ENCODE results near the gene PLOD2.

The PLOD2 gene

GRCh38 chr3:146166826-146167225, 5.8 kb upstream of the PLOD2 start:
- Histone ChIP-seq H3K79me2 (ENCODE audit: control insufficient read depth, insufficient read depth, low read length, unreplicated experiment) (peaks cover 16% of the 10 kb centered on the region), H3K36me3 (ENCODE audit: insufficient read depth, low read length) (no peaks in the 10 kb centered on the region), H3K27me3 (ENCODE audit: insufficient read depth, low read length) (no peaks in the 10 kb centered on the region), H3K4me3 (ENCODE audit: low read depth, low read length) (peak overlapping the region; percentile 14), H3K27ac (ENCODE audit: low read depth, low read length) (peak overlapping the region; percentile 97), H2AFZ (ENCODE audit: low read length, unreplicated experiment) (peak overlapping the region; percentile 89), H3K4me1 (ENCODE audit: control insufficient read depth, insufficient read depth, low read length, unreplicated experiment) (peaks cover 59% of the 10 kb centered on the region)

- H3K27ac ChIP-seq (ENCODE audit: low read depth, low read length) = peak overlapping the region; percentile 97
- no peak overlapping the region for H2AFZ ChIP-seq (ENCODE audit: low read length, unreplicated experiment)
- H3K79me2 ChIP-seq (ENCODE audit: control insufficient read depth, insufficient read depth, low read length, unreplicated experiment) = peaks cover 20% of the 10 kb centered on the region
- H3K27me3 ChIP-seq (ENCODE audit: insufficient read depth, low read length) = no peaks in the 10 kb centered on the region
- peaks cover 59% of the 10 kb centered on the region for H3K4me1 ChIP-seq (ENCODE audit: control insufficient read depth, insufficient read depth, low read length, unreplicated experiment)
- H3K4me3 ChIP-seq (ENCODE audit: low read depth, low read length) = peak overlapping the region; percentile 53
- H3K36me3 ChIP-seq (ENCODE audit: insufficient read depth, low read length) = no peaks in the 10 kb centered on the region
Observed at GRCh38 chr3:146166415-146166821, 5.4 kb upstream of the PLOD2 start.

GRCh38 chr3:146165877-146166276, 4.9 kb upstream of the PLOD2 start:
- Histone ChIP-seq H3K4me1 (ENCODE audit: control insufficient read depth, insufficient read depth, low read length, unreplicated experiment) (peaks cover 59% of the 10 kb centered on the region), H3K27ac (ENCODE audit: low read depth, low read length) (peak overlapping the region; percentile 97), H3K27me3 (ENCODE audit: insufficient read depth, low read length) (no peaks in the 10 kb centered on the region), H2AFZ (ENCODE audit: low read length, unreplicated experiment) (no peak overlapping the region), H3K4me3 (ENCODE audit: low read depth, low read length) (peak overlapping the region; percentile 53), H3K36me3 (ENCODE audit: insufficient read depth, low read length) (no peaks in the 10 kb centered on the region), H3K79me2 (ENCODE audit: control insufficient read depth, insufficient read depth, low read length, unreplicated experiment) (peaks cover 26% of the 10 kb centered on the region)

GRCh38 chr3:146164971-146165769, 4.2 kb upstream of the PLOD2 start:
- Histone ChIP-seq H3K79me2 (ENCODE audit: control insufficient read depth, insufficient read depth, low read length, unreplicated experiment) (peaks cover 33% of the 10 kb centered on the region), H3K4me1 (ENCODE audit: control insufficient read depth, insufficient read depth, low read length, unreplicated experiment) (peaks cover 59% of the 10 kb centered on the region), H3K27me3 (ENCODE audit: insufficient read depth, low read length) (no peaks in the 10 kb centered on the region), H3K27ac (ENCODE audit: low read depth, low read length) (peak overlapping the region; percentile 97), H3K36me3 (ENCODE audit: insufficient read depth, low read length) (no peaks in the 10 kb centered on the region), H3K4me3 (ENCODE audit: low read depth, low read length) (peak overlapping the region; percentile 53), H2AFZ (ENCODE audit: low read length, unreplicated experiment) (peak overlapping the region; percentile 16)

GRCh38 chr3:146164506-146164905, 3.5 kb upstream of the PLOD2 start:
- Histone ChIP-seq H3K27me3 (ENCODE audit: insufficient read depth, low read length) (no peaks in the 10 kb centered on the region), H3K36me3 (ENCODE audit: insufficient read depth, low read length) (peaks cover 5% of the 10 kb centered on the region; the same call in 1 of the 2 replicates), H3K27ac (ENCODE audit: low read depth, low read length) (peak overlapping the region; percentile 97), H2AFZ (ENCODE audit: low read length, unreplicated experiment) (no peak overlapping the region), H3K4me1 (ENCODE audit: control insufficient read depth, insufficient read depth, low read length, unreplicated experiment) (peaks cover 59% of the 10 kb centered on the region), H3K4me3 (ENCODE audit: low read depth, low read length) (peak overlapping the region; percentile 53), H3K79me2 (ENCODE audit: control insufficient read depth, insufficient read depth, low read length, unreplicated experiment) (peaks cover 39% of the 10 kb centered on the region)

- no peak overlapping the region for H2AFZ ChIP-seq (ENCODE audit: low read length, unreplicated experiment)
- H3K27me3 ChIP-seq (ENCODE audit: insufficient read depth, low read length) = no peaks in the 10 kb centered on the region
- peak overlapping the region; percentile 53 for H3K4me3 ChIP-seq (ENCODE audit: low read depth, low read length)
- peak overlapping the region; percentile 97 for H3K27ac ChIP-seq (ENCODE audit: low read depth, low read length)
- peaks cover 5% of the 10 kb centered on the region; the same call in 1 of the 2 replicates for H3K36me3 ChIP-seq (ENCODE audit: insufficient read depth, low read length)
- peaks cover 59% of the 10 kb centered on the region for H3K4me1 ChIP-seq (ENCODE audit: control insufficient read depth, insufficient read depth, low read length, unreplicated experiment)
- peaks cover 44% of the 10 kb centered on the region for H3K79me2 ChIP-seq (ENCODE audit: control insufficient read depth, insufficient read depth, low read length, unreplicated experiment)
Observed at GRCh38 chr3:146164071-146164470, 3.1 kb upstream of the PLOD2 start.

GRCh38 chr3:146163584-146163983, 2.6 kb upstream of the PLOD2 start:
- Histone ChIP-seq H3K4me3 (ENCODE audit: low read depth, low read length) (peak overlapping the region; percentile 53), H3K27me3 (ENCODE audit: insufficient read depth, low read length) (no peaks in the 10 kb centered on the region), H3K36me3 (ENCODE audit: insufficient read depth, low read length) (peaks cover 9% of the 10 kb centered on the region; the same call in 1 of the 2 replicates), H3K4me1 (ENCODE audit: control insufficient read depth, insufficient read depth, low read length, unreplicated experiment) (peaks cover 59% of the 10 kb centered on the region), H3K79me2 (ENCODE audit: control insufficient read depth, insufficient read depth, low read length, unreplicated experiment) (peaks cover 49% of the 10 kb centered on the region), H2AFZ (ENCODE audit: low read length, unreplicated experiment) (no peak overlapping the region), H3K27ac (ENCODE audit: low read depth, low read length) (peak overlapping the region; percentile 97)

GRCh38 chr3:146162561-146162960, 1.6 kb upstream of the PLOD2 start:
- H3K27ac ChIP-seq (ENCODE audit: low read depth, low read length) = peak overlapping the region; percentile 97
- peaks cover 59% of the 10 kb centered on the region for H3K79me2 ChIP-seq (ENCODE audit: control insufficient read depth, insufficient read depth, low read length, unreplicated experiment)
- H3K36me3 ChIP-seq (ENCODE audit: insufficient read depth, low read length) = peaks cover 16% of the 10 kb centered on the region; the same call in 1 of the 2 replicates
- no peak overlapping the region for H2AFZ ChIP-seq (ENCODE audit: low read length, unreplicated experiment)
- H3K4me1 ChIP-seq (ENCODE audit: control insufficient read depth, insufficient read depth, low read length, unreplicated experiment) = peaks cover 51% of the 10 kb centered on the region
- H3K4me3 ChIP-seq (ENCODE audit: low read depth, low read length) = peak overlapping the region; percentile 91
- H3K27me3 ChIP-seq (ENCODE audit: insufficient read depth, low read length) = no peaks in the 10 kb centered on the region

- peaks cover 68% of the 10 kb centered on the region for H3K79me2 ChIP-seq (ENCODE audit: control insufficient read depth, insufficient read depth, low read length, unreplicated experiment)
Observed at GRCh38 chr3:146161663-146162002, 649 bp upstream of the PLOD2 start.

GRCh38 chr3:146160321-146160963, 542 bp downstream of the PLOD2 start:
- H3K4me1 ChIP-seq (ENCODE audit: control insufficient read depth, insufficient read depth, low read length, unreplicated experiment) = peaks cover 42% of the 10 kb centered on the region
- no peaks in the 10 kb centered on the region for H3K27me3 ChIP-seq (ENCODE audit: insufficient read depth, low read length)
- peak overlapping the region; percentile 91 for H3K4me3 ChIP-seq (ENCODE audit: low read depth, low read length)
- H2AFZ ChIP-seq (ENCODE audit: low read length, unreplicated experiment) = peak overlapping the region; percentile 30
- peaks cover 79% of the 10 kb centered on the region for H3K79me2 ChIP-seq (ENCODE audit: control insufficient read depth, insufficient read depth, low read length, unreplicated experiment)
- H3K36me3 ChIP-seq (ENCODE audit: insufficient read depth, low read length) = peaks cover 19% of the 10 kb centered on the region; the same call in 1 of the 2 replicates
- peak overlapping the region; percentile 97 for H3K27ac ChIP-seq (ENCODE audit: low read depth, low read length)

More at GRCh38 chr3:146161663-146162002, 649 bp upstream of the PLOD2 start:
- Histone ChIP-seq H3K27me3 (ENCODE audit: insufficient read depth, low read length) (no peaks in the 10 kb centered on the region), H3K36me3 (ENCODE audit: insufficient read depth, low read length) (peaks cover 16% of the 10 kb centered on the region; the same call in 1 of the 2 replicates), H3K4me3 (ENCODE audit: low read depth, low read length) (peak overlapping the region; percentile 91), H2AFZ (ENCODE audit: low read length, unreplicated experiment) (peak overlapping the region; percentile 18), H3K27ac (ENCODE audit: low read depth, low read length) (peak overlapping the region; percentile 97), H3K4me1 (ENCODE audit: control insufficient read depth, insufficient read depth, low read length, unreplicated experiment) (peaks cover 45% of the 10 kb centered on the region)

Measured in ACC112 (cell line).